Liver (tissue), 9 donors: ENCODE measurements around the gene TBC1D5. TPM values are rescaled to one million over a fixed set of nuclear protein-coding genes. Genes with fewer than 3 reads are reported as not detected.
A peak's percentile ranks its signal among the peaks of the same experiment; 100 is the strongest.

Experiments used
- DNase-seq: peaks from one replicate; pipeline ENCODE4 v3.0.0-alpha.2; 2017; ENCODE audit warnings: low spot score
- H3K27ac ChIP-seq, 2 donors: one replicate each; pipeline ENCODE4 v1.7.0; 2013; ENCODE audit warnings: inconsistent platforms in 2 of 2, low read length in 2 of 2, control low read depth in 1 of 2, low read depth in 1 of 2, mild to moderate bottlenecking in 1 of 2
- H3K27me3 ChIP-seq, 4 donors: one replicate each; pipeline versions ENCODE4 v1.6.1 to v1.7.0; 2013; ENCODE audit warnings: low read length in 3 of 4, inconsistent platforms in 1 of 4, mild to moderate bottlenecking in 1 of 4, moderate library complexity in 1 of 4; ENCODE audit not compliant: control insufficient read depth in 4 of 4, insufficient read depth in 4 of 4
- H3K36me3 ChIP-seq, 4 donors: one replicate each; pipeline versions ENCODE4 v1.6.1 to v1.7.0; 2013; ENCODE audit warnings: low read length in 3 of 4, mild to moderate bottlenecking in 3 of 4, low read depth in 1 of 4, moderate library complexity in 1 of 4; ENCODE audit not compliant: control insufficient read depth in 4 of 4, insufficient read depth in 3 of 4
- H3K4me1 ChIP-seq, 4 donors: one replicate each; pipeline versions ENCODE4 v1.6.1 to v1.7.0; 2013; ENCODE audit warnings: low read length in 3 of 4, mild to moderate bottlenecking in 3 of 4, moderate library complexity in 1 of 4; ENCODE audit not compliant: control insufficient read depth in 4 of 4, insufficient read depth in 4 of 4
- H3K4me3 ChIP-seq, 3 donors: one replicate each; pipeline versions ENCODE4 v1.6.1 to v1.7.0; 2013; ENCODE audit warnings: low read length in 3 of 3, control low read depth in 1 of 3, low read depth in 1 of 3, mild to moderate bottlenecking in 1 of 3
- H3K9ac ChIP-seq, 2 donors: one replicate each; pipeline ENCODE4 v1.7.0; 2013; ENCODE audit warnings: low read length in 2 of 2, mild to moderate bottlenecking in 2 of 2, moderate library complexity in 2 of 2, control low read depth in 1 of 2, low read depth in 1 of 2
- H3K9me3 ChIP-seq, 4 donors: one replicate each; pipeline versions ENCODE4 v1.6.1 to v1.7.0; 2013; ENCODE audit warnings: low read length in 3 of 4; ENCODE audit not compliant: control insufficient read depth in 4 of 4
- EGR1 ChIP-seq, 2 donors: IDR thresholded peaks; 2 replicates each; pipeline ENCODE4 v1.6.1; 2016 to 2018; ENCODE audit warnings: antibody characterized with exemption in 2 of 2, low read depth in 2 of 2
- FOXA1 ChIP-seq: IDR thresholded peaks from 2 replicates; pipeline ENCODE4 v1.6.1; 2016; ENCODE audit warnings: antibody characterized with exemption
- FOXA2 ChIP-seq: IDR thresholded peaks from 2 replicates; pipeline ENCODE4 v1.6.1; 2016; ENCODE audit warnings: antibody characterized with exemption
- GABPA ChIP-seq, 2 donors: IDR thresholded peaks in 1 of 2; conservative IDR thresholded peaks in 1 of 2; 2 replicates each; pipeline ENCODE4 v1.6.1; 2016; ENCODE audit warnings: antibody characterized with exemption in 2 of 2, mild to moderate bottlenecking in 1 of 2, moderate library complexity in 1 of 2
- HNF4A ChIP-seq, 2 donors: conservative IDR thresholded peaks; 2 replicates each; pipeline ENCODE4 v1.6.1; 2016; ENCODE audit warnings: antibody characterized with exemption in 2 of 2, mild to moderate bottlenecking in 2 of 2
- HNF4G ChIP-seq: IDR thresholded peaks from 2 replicates; pipeline ENCODE4 v1.6.1; 2016; ENCODE audit warnings: antibody characterized with exemption
- JUND ChIP-seq, 2 donors: IDR thresholded peaks; 2 replicates each; pipeline ENCODE4 v1.6.1; 2016; ENCODE audit warnings: antibody characterized with exemption in 2 of 2
- NR2F2 ChIP-seq: IDR thresholded peaks from 2 replicates; pipeline ENCODE4 v1.6.1; 2016; ENCODE audit warnings: antibody characterized with exemption
- RAD21 ChIP-seq, 2 donors: IDR thresholded peaks; 2 replicates each; pipeline ENCODE4 v1.6.1; 2016; ENCODE audit warnings: antibody characterized with exemption in 2 of 2, mild to moderate bottlenecking in 2 of 2
- RXRA ChIP-seq, 2 donors: IDR thresholded peaks; 2 replicates each; pipeline ENCODE4 v1.6.1; 2017 to 2018; ENCODE audit warnings: antibody characterized with exemption in 2 of 2, mild to moderate bottlenecking in 1 of 2
- SP1 ChIP-seq: IDR thresholded peaks from 2 replicates; pipeline ENCODE4 v1.6.1; 2018; ENCODE audit warnings: antibody characterized with exemption, mild to moderate bottlenecking
- TAF1 ChIP-seq: conservative IDR thresholded peaks from 2 replicates; pipeline ENCODE4 v1.6.1; 2016; ENCODE audit warnings: antibody characterized with exemption, mild to moderate bottlenecking
- YY1 ChIP-seq: IDR thresholded peaks from 2 replicates; pipeline ENCODE4 v1.6.1; 2016; ENCODE audit warnings: antibody characterized with exemption, mild to moderate bottlenecking
- WGBS: extraction: QIAGEN DNeasy Blood & Tissue Kit; methylation state at CpG from one replicate; pipeline ENCODE4 v1.1.7; 2013; 5-methylcytosine and 5-hydroxymethylcytosine counted together
- polyA plus RNA-seq, 2 donors: library from polyadenylated mRNA; stranded (reverse) in 1 of 2; unstranded in 1 of 2; fragments of 200-250 nt in 1 of 2; fragments of >200 nt in 1 of 2; fragmentation: Nextera tagmentation in 1 of 2; extraction: Ambion mirVana in 1 of 2; gene quantifications; one replicate each; pipeline versions ENCODE4 v1.2.1 to v1.2.3, GENCODE V29; 2013 to 2015
- total RNA-seq, 2 donors: library from RNA; depleted of rRNA; stranded (reverse); fragments of >200 nt; gene quantifications; one replicate each; pipeline ENCODE4 v1.2.3, GENCODE V29; 2014
- TF ChIP-seq, protein P1 (sequence below): IDR thresholded peaks from 2 replicates; pipeline ENCODE4 v1.6.1; 2016; ENCODE audit warnings: antibody characterized with exemption
- TF ChIP-seq, protein P2 (sequence below): IDR thresholded peaks from 2 replicates; pipeline ENCODE4 v1.6.1; 2016; ENCODE audit warnings: antibody characterized with exemption
- TF ChIP-seq, protein P3 (sequence below): fragments of 150-350 bp; IDR thresholded peaks from 2 replicates; pipeline ENCODE4 v1.5.1; 2017; ENCODE audit warnings: improper control_type of control experiment, low read depth, low read length; ENCODE audit not compliant: missing input control
- TF ChIP-seq, protein P4 (sequence below): IDR thresholded peaks from 2 replicates; pipeline ENCODE4 v1.6.1; 2016; ENCODE audit warnings: antibody characterized with exemption
- TF ChIP-seq, protein P5 (sequence below): IDR thresholded peaks from 2 replicates; pipeline ENCODE4 v1.6.1; 2016; ENCODE audit warnings: antibody characterized with exemption, mild to moderate bottlenecking
- donor health status: healthy.
- donor health status: healthy.
- donor health status: healthy.
- donor health status: healthy.
- donor health status: healthy.

Gene TBC1D5
- total and polyA plus RNA-seq, 4 donors, result 9.1 to 45.6 (median 25.6) TPM

DNA sequence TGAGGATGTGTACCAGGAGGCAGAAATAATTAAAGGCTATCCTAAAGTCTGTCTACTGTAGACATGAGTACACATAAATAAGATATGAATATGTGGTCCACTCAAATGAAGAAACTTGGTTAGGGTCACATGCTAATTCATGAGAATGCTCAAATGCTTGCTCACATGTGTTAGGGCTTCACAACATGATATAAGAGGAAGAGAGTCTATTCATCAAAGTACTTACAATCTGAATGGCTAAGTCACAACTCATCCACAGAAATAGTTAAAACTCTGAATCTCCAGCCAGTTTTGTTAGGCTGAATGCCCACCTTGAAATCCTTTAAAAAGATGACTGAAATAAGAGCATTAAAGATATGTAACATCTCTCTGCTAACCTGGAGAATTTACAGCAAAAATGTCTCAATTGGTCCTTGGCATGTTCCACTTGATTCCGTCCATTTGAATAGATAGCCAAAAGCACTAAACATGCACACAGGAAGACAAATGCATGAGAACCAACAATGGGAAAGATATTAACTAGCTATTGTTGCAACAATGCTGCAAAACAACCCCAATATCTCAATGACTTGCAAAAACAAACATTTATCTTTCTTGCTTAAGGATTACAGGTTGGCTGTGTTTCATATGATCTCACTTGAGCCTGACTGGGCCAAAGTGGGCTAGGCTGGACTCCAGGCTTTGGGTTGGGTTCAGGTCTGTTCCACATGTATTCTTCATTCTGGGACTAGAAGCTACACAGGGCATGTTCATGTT is 10.6 kb upstream of the TBC1D5 start:
- no peak for DNase-seq
- no peaks in the 10 kb centered on the region for H3K27me3 ChIP-seq
- no peaks in the 10 kb centered on the region for H3K9me3 ChIP-seq
- peaks cover 0 to 23% (median 6%) of the 10 kb centered on the region in 4 donors for H3K4me1 ChIP-seq
- no peak overlapping the region for H3K4me3 ChIP-seq
- H3K36me3 ChIP-seq, result no peaks in the 10 kb centered on the region
- peak overlapping the region in 1 of 2 donors; percentile 56 for H3K27ac ChIP-seq
- H3K9ac ChIP-seq, result no peak overlapping the region
- TF ChIP-seq YY1, result no peak
- TF ChIP-seq, protein P1, sequence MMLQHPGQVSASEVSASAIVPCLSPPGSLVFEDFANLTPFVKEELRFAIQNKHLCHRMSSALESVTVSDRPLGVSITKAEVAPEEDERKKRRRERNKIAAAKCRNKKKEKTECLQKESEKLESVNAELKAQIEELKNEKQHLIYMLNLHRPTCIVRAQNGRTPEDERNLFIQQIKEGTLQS, result peak; percentile 40
- 30% methylated on average over 1 of the region's 1 CpG for WGBS

DNA sequence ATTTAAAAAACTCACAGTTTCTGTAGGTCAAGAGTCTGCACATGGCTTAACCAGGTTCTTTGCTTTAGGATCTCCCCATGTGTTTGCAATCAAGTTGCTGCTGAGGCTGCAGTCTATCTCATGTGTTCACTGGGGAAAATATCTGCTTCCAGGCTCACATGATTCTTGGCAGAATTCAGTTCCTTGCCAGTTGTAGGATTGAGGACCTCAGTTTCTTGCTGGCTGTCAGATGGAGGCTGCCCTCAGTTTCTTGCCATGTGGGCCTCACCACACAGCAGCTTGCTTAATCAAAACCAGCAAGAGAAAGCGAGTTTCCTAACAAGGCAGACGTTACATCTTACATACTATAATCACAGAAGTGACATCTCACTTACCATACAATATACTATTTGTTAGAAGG is 10.0 kb upstream of the TBC1D5 start:
- TF ChIP-seq FOXA2 (no peak), SP1 (no peak), GABPA (IDR thresholded peaks at IDR 0.05 in 1 of 2, conservative IDR thresholded peaks at IDR 0.05 in 1 of 2) (no peak), JUND (IDR thresholded peaks at IDR 0.05) (no peak), HNF4A (conservative IDR thresholded peaks at IDR 0.05) (no peak), NR2F2 (no peak)
- TF ChIP-seq, protein P2, sequence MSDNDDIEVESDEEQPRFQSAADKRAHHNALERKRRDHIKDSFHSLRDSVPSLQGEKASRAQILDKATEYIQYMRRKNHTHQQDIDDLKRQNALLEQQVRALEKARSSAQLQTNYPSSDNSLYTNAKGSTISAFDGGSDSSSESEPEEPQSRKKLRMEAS, result no peak
- no peaks in the 10 kb centered on the region for H3K9me3 ChIP-seq
- no peak for DNase-seq
- peaks cover 0 to 23% (median 6%) of the 10 kb centered on the region in 4 donors for H3K4me1 ChIP-seq
- no peak overlapping the region for H3K27ac ChIP-seq
- 86% methylated on average over 2 of the region's 2 CpGs for WGBS
- no peak overlapping the region for H3K9ac ChIP-seq
- H3K27me3 ChIP-seq, result no peaks in the 10 kb centered on the region
- H3K4me3 ChIP-seq, result no peak overlapping the region
- no peaks in the 10 kb centered on the region for H3K36me3 ChIP-seq

DNA sequence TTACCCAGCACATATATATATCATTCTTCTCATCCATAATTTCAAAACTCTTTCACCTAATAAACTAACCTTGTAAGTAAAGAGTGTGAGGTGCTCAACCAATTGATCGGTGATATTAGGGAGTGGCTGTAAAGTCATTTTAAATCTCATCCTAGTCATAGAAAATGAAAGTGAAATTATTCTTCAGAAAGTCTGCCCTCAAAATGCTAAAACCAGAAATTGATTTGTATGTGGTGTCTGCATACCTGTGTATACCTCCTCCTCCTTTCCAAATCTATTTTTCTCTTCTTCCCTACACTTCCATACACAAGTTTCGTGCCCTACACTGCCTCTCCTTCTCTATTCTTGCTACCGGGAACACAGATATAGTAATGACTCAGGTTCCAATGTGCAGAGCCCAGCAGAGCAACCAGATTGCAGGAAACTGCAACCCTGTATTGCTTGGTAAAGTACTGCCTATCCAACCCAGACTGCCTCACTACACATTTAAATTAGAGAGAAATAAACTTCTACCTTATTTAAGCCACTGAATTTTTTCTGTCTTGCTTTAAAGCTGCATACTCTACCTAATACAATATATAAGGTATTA is 7.4 kb upstream of the TBC1D5 start:
- peak overlapping the region; percentile 45 to 72 (median 46) for H3K4me3 ChIP-seq
- no peak overlapping the region for H3K9ac ChIP-seq
- H3K36me3 ChIP-seq, result no peaks in the 10 kb centered on the region
- no peak for DNase-seq
- no peaks in the 10 kb centered on the region for H3K9me3 ChIP-seq
- peak overlapping the region; percentile 26 to 62 for H3K27ac ChIP-seq
- H3K4me1 ChIP-seq, result peaks cover 0 to 33% (median 9%) of the 10 kb centered on the region in 4 donors
- WGBS, result 13% methylated on average over 3 of the region's 3 CpGs
- H3K27me3 ChIP-seq, result no peaks in the 10 kb centered on the region
- TF ChIP-seq, protein P3, sequence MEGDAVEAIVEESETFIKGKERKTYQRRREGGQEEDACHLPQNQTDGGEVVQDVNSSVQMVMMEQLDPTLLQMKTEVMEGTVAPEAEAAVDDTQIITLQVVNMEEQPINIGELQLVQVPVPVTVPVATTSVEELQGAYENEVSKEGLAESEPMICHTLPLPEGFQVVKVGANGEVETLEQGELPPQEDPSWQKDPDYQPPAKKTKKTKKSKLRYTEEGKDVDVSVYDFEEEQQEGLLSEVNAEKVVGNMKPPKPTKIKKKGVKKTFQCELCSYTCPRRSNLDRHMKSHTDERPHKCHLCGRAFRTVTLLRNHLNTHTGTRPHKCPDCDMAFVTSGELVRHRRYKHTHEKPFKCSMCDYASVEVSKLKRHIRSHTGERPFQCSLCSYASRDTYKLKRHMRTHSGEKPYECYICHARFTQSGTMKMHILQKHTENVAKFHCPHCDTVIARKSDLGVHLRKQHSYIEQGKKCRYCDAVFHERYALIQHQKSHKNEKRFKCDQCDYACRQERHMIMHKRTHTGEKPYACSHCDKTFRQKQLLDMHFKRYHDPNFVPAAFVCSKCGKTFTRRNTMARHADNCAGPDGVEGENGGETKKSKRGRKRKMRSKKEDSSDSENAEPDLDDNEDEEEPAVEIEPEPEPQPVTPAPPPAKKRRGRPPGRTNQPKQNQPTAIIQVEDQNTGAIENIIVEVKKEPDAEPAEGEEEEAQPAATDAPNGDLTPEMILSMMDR, result no peak
- TF ChIP-seq SP1, result peak; percentile 54
- peak; percentile 86 for TF ChIP-seq TAF1
- TF ChIP-seq EGR1 (IDR thresholded peaks at IDR 0.05; ENCODE audit: low read depth in 2 of 2), result no peak
- TF ChIP-seq, protein P4, sequence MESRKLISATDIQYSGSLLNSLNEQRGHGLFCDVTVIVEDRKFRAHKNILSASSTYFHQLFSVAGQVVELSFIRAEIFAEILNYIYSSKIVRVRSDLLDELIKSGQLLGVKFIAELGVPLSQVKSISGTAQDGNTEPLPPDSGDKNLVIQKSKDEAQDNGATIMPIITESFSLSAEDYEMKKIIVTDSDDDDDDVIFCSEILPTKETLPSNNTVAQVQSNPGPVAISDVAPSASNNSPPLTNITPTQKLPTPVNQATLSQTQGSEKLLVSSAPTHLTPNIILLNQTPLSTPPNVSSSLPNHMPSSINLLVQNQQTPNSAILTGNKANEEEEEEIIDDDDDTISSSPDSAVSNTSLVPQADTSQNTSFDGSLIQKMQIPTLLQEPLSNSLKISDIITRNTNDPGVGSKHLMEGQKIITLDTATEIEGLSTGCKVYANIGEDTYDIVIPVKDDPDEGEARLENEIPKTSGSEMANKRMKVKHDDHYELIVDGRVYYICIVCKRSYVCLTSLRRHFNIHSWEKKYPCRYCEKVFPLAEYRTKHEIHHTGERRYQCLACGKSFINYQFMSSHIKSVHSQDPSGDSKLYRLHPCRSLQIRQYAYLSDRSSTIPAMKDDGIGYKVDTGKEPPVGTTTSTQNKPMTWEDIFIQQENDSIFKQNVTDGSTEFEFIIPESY, result no peak
- no peak for TF ChIP-seq FOXA2
- TF ChIP-seq JUND (IDR thresholded peaks at IDR 0.05), result peak; percentile 63 to 65
- no peak for TF ChIP-seq YY1
- no peak for TF ChIP-seq HNF4G
- TF ChIP-seq HNF4A (conservative IDR thresholded peaks at IDR 0.05), result peak; percentile 60 to 63
- TF ChIP-seq, protein P5, sequence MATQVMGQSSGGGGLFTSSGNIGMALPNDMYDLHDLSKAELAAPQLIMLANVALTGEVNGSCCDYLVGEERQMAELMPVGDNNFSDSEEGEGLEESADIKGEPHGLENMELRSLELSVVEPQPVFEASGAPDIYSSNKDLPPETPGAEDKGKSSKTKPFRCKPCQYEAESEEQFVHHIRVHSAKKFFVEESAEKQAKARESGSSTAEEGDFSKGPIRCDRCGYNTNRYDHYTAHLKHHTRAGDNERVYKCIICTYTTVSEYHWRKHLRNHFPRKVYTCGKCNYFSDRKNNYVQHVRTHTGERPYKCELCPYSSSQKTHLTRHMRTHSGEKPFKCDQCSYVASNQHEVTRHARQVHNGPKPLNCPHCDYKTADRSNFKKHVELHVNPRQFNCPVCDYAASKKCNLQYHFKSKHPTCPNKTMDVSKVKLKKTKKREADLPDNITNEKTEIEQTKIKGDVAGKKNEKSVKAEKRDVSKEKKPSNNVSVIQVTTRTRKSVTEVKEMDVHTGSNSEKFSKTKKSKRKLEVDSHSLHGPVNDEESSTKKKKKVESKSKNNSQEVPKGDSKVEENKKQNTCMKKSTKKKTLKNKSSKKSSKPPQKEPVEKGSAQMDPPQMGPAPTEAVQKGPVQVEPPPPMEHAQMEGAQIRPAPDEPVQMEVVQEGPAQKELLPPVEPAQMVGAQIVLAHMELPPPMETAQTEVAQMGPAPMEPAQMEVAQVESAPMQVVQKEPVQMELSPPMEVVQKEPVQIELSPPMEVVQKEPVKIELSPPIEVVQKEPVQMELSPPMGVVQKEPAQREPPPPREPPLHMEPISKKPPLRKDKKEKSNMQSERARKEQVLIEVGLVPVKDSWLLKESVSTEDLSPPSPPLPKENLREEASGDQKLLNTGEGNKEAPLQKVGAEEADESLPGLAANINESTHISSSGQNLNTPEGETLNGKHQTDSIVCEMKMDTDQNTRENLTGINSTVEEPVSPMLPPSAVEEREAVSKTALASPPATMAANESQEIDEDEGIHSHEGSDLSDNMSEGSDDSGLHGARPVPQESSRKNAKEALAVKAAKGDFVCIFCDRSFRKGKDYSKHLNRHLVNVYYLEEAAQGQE, result no peak
- TF ChIP-seq RXRA (IDR thresholded peaks at IDR 0.05), result no peak
- TF ChIP-seq NR2F2, result no peak
- peak; percentile 20 to 32 for TF ChIP-seq RAD21 (IDR thresholded peaks at IDR 0.05)
- no peak for TF ChIP-seq GABPA (IDR thresholded peaks at IDR 0.05 in 1 of 2, conservative IDR thresholded peaks at IDR 0.05 in 1 of 2)
- TF ChIP-seq FOXA1, result no peak
- TF ChIP-seq, protein P1, result peak; percentile 54
